BLaER1 (cell line): ENCODE data around the gene VPS13C.

Source experiments
- H3K27ac ChIP-seq: shearing (Covaris generic); formaldehyde crosslinking; 2 replicates; pipeline ENCODE4 v1.8.1; 2022
- H3K27me3 ChIP-seq: shearing (Covaris generic); formaldehyde crosslinking; 2 replicates; pipeline ENCODE4 v1.8.1; 2022
- H3K36me3 ChIP-seq: shearing (Covaris generic); formaldehyde crosslinking; 2 replicates; pipeline ENCODE4 v1.8.1; 2022
- H3K4me1 ChIP-seq: shearing (Covaris generic); formaldehyde crosslinking; 2 replicates; pipeline ENCODE4 v1.8.1; 2022
- H3K4me2 ChIP-seq: shearing (Covaris generic); formaldehyde crosslinking; 2 replicates; pipeline ENCODE4 v1.8.1; 2022
- H3K4me3 ChIP-seq: shearing (Covaris generic); formaldehyde crosslinking; 2 replicates; pipeline ENCODE4 v1.8.1; 2022
- H3K9ac ChIP-seq: shearing (Covaris generic); formaldehyde crosslinking; 2 replicates; pipeline ENCODE4 v1.8.1; 2022
- H3K9me3 ChIP-seq: shearing (Covaris generic); formaldehyde crosslinking; 2 replicates; pipeline ENCODE4 v1.8.1; 2022
- H4K20me1 ChIP-seq: shearing (Covaris generic); formaldehyde crosslinking; 2 replicates; pipeline ENCODE4 v1.8.1; 2022
- Cebpa-rat ChIP-seq: shearing (Covaris generic); IDR thresholded peaks from 2 replicates; pipeline ENCODE4 v1.8.1; 2022

Gene VPS13C

DNA sequence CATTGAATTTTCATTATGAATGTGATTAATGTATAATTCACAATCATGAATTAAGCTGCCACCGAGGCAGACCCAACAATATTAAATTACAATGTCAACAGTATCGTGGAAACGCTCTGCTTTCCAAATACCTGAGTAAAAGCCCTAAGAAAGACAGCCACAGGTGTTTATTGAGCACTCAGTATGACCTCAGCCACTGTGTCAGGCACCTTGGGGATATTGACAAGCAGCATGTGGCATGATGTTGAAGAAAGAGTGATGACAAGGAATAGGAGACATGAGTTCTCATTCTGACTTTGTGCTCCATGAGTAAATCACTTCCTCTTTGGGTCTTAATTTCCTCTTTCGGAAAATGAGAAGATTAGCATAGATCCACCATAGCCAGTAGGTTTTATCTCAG is 19.3 kb upstream of the VPS13C start:
- Histone ChIP-seq H3K27me3 (no peaks in the 10 kb centered on the region), H3K4me3 (no peak overlapping the region), H3K4me1 (no peaks in the 10 kb centered on the region), H3K9me3 (peaks cover 14% of the 10 kb centered on the region), H4K20me1 (no peaks in the 10 kb centered on the region), H3K36me3 (no peaks in the 10 kb centered on the region), H3K9ac (no peak overlapping the region), H3K27ac (no peak overlapping the region), H3K4me2 (no peak overlapping the region)
- no peak for TF ChIP-seq Cebpa-rat

DNA sequence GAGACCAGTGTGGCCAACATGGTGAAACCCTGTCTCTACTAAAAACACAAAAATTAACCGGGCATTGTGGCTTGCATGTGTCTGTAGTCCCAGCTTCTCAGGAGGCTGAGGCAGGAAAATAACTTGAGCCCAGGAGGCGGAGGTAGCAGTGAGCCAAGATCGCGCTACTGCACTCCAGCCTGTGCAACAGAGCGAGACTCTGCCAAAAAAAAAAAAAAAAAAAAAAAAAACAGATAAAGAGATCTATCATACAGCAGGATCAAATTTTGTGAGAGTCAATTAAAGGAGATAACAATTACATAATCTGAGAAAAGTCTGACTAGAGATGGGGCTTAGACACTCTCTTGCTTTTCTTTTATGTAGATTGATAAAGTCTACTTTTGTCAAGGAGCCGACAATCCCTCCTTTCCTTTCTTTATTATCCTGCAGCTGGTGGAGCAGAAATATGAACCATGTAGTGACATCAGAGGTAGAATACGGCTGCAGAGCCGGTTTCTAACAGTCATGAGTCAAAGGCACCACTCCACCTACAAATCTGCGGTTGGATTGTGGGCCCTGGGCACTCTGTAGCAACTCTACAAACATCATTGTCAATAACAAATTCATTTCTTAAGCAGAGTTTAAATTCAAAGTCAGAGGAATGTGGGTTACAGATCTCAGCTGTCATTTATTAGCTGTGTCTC is 15.5 kb upstream of the VPS13C start:
- Histone ChIP-seq H3K4me3 (no peak overlapping the region), H3K9me3 (no peaks in the 10 kb centered on the region), H3K4me1 (no peaks in the 10 kb centered on the region), H3K4me2 (no peak overlapping the region), H4K20me1 (no peaks in the 10 kb centered on the region), H3K27ac (no peak overlapping the region), H3K27me3 (no peaks in the 10 kb centered on the region; the same call in 1 of the 2 replicates), H3K36me3 (no peaks in the 10 kb centered on the region), H3K9ac (no peak overlapping the region)
- TF ChIP-seq Cebpa-rat = no peak

DNA sequence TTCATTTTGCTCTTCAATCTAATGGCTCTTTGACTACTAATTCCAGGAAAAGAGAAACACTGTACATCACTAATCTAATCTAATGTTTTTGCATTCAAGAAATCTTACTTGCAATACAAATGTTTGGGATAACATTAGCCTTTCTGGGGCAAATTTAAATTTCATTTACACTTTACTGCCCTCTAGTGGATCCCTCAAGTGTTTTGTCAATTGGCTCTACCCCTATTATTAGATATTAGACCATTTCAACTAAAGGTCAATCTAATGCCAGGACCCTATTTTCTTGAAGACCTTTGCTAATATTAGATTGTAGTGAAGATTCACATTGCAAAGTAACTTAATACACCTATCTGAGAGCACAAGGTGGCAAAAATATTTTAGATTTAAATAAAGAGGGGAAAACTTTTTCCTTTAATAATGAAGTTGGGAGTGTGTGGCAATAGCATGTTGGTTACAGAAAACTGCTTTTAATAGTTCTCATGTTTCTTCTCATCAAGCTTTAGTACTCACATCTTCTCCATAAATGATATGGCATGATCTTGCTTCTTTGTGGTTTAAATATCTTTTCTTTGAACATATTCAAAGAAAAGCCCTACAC is 11.6 kb upstream of the VPS13C start:
- peaks cover 39% of the 10 kb centered on the region for H3K27me3 ChIP-seq
- TF ChIP-seq Cebpa-rat = no peak
- H3K9me3 ChIP-seq = no peaks in the 10 kb centered on the region
- H4K20me1 ChIP-seq = peaks cover 19% of the 10 kb centered on the region
- H3K27ac ChIP-seq = no peak overlapping the region
- H3K4me2 ChIP-seq = no peak overlapping the region
- peaks cover 17% of the 10 kb centered on the region for H3K4me1 ChIP-seq
- H3K9ac ChIP-seq = no peak overlapping the region
- H3K36me3 ChIP-seq = no peaks in the 10 kb centered on the region
- H3K4me3 ChIP-seq = no peak overlapping the region

DNA sequence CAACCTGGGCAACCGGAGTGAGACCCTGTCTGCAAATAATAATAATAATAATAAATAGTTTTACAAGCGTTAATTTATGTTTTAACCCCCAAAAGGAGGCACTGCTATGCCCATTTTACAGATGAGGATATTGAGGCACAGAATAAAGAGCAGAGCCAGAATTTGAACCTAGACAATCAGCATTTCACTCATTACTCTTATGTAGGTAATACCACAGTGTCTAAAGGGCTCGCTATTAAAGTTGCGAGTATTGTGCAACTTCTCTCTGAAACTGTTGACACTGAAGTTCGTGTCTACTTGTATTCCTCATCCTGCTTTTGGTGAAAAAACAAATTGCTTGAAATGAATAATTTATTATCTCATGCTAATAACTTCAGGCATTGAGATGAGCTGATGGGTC is 9.3 kb upstream of the VPS13C start:
- peaks cover 28% of the 10 kb centered on the region for H4K20me1 ChIP-seq
- H3K4me2 ChIP-seq = no peak overlapping the region
- H3K9ac ChIP-seq = no peak overlapping the region
- no peaks in the 10 kb centered on the region for H3K36me3 ChIP-seq
- peak; percentile 62; the same call in 1 of the 2 replicates for TF ChIP-seq Cebpa-rat
- H3K9me3 ChIP-seq = no peaks in the 10 kb centered on the region
- H3K4me3 ChIP-seq = no peak overlapping the region
- H3K27me3 ChIP-seq = peaks cover 60% of the 10 kb centered on the region
- H3K27ac ChIP-seq = no peak overlapping the region
- peaks cover 22% of the 10 kb centered on the region for H3K4me1 ChIP-seq

DNA sequence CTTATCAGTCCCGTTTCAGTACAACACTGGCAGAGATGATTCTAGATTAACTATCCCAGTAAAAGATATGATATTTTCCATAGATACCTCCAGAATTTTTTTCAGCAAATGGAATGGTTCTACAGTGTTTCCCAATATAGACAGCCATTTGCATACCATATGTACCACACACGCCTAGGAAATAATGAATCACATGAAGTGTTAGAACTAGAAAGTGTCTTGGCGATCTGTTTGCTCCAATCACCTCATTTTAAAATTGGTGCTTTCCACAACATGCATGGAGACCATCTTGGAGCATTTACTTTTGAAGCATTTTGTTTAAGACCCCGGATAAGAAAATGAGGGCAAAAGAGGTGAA is 8.5 kb upstream of the VPS13C start:
- Histone ChIP-seq H3K27ac (no peak overlapping the region), H3K36me3 (no peaks in the 10 kb centered on the region), H3K4me3 (peak overlapping the region; percentile 63), H3K9ac (no peak overlapping the region), H3K4me2 (peak overlapping the region; percentile 74), H3K27me3 (peaks cover 65% of the 10 kb centered on the region), H3K4me1 (peaks cover 22% of the 10 kb centered on the region), H3K9me3 (no peaks in the 10 kb centered on the region), H4K20me1 (peaks cover 28% of the 10 kb centered on the region)
- TF ChIP-seq Cebpa-rat = no peak

DNA sequence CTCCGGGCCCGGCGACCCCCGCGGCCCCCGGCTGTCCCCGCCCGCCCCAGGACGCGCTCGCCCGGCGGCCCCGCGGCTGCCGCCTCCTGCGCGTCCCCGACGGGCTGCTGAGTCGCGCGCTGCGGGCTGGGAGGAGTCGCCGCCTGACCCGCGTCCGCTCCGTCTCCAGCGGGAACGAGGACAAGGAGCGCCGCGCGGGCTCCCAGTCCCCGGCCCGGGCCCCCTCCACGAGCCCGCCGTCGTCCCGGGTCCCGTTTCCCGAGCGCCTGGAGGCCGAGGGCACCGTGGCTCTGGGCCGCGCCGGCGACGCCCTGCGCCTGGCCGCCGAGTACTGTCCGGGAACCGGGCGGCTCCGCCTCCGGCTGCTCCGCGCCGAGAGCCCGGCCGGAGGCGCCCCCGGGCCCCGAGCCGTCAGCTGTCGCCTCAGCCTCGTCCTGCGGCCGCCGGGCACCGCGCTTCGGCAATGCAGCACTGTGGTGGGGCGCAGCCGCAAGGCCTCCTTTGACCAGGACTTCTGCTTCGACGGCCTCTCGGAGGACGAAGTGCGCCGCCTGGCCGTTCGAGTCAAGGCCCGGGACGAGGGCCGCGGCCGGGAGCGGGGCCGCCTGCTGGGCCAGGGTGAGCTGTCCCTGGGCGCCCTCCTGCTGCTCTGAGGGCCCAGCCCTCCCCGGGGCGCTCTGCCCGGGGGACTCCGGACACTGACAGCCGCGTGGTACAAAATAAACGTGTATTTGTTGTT is 8.0 kb upstream of the VPS13C start:
- no peaks in the 10 kb centered on the region for H3K9me3 ChIP-seq
- peaks cover 28% of the 10 kb centered on the region for H4K20me1 ChIP-seq
- no peak overlapping the region for H3K27ac ChIP-seq
- peak overlapping the region; percentile 74 for H3K4me2 ChIP-seq
- H3K4me1 ChIP-seq = peaks cover 22% of the 10 kb centered on the region
- H3K36me3 ChIP-seq = no peaks in the 10 kb centered on the region
- no peak for TF ChIP-seq Cebpa-rat
- peaks cover 71% of the 10 kb centered on the region for H3K27me3 ChIP-seq
- no peak overlapping the region for H3K9ac ChIP-seq
- H3K4me3 ChIP-seq = peak overlapping the region; percentile 63

DNA sequence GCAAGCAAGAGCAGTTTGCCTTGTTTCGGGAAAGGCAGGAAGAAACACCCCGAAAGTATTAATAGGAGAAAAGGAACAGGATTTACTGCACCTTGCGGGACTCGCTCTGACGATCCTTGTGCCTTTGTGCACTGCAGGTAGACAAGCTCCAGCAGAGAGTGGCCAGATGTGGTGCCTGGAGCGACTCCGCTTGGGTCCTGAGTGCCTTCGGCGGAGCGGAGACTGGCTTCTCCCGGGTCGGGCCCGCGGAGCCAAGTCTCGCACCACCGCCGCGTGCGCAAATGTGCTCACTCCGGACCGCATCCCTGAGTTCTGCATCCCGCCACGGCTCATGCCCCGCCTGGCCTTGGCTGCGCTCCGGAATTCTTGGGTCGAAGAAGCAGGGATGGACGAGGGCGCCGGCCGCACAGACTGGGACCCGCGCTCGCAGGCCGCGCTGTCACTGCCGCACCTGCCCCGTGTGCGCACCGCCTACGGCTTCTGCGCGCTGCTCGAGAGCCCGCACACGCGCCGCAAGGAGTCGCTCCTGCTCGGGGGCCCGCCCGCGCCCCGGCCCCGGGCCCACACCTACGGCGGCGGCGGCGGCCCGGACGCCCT is 7.3 kb upstream of the VPS13C start:
- Histone ChIP-seq H3K4me2 (peak overlapping the region; percentile 74), H3K27me3 (peaks cover 73% of the 10 kb centered on the region), H3K4me1 (peaks cover 22% of the 10 kb centered on the region), H4K20me1 (peaks cover 28% of the 10 kb centered on the region), H3K36me3 (no peaks in the 10 kb centered on the region), H3K9me3 (no peaks in the 10 kb centered on the region), H3K9ac (no peak overlapping the region), H3K27ac (no peak overlapping the region), H3K4me3 (peak overlapping the region; percentile 63)
- TF ChIP-seq Cebpa-rat = no peak

DNA sequence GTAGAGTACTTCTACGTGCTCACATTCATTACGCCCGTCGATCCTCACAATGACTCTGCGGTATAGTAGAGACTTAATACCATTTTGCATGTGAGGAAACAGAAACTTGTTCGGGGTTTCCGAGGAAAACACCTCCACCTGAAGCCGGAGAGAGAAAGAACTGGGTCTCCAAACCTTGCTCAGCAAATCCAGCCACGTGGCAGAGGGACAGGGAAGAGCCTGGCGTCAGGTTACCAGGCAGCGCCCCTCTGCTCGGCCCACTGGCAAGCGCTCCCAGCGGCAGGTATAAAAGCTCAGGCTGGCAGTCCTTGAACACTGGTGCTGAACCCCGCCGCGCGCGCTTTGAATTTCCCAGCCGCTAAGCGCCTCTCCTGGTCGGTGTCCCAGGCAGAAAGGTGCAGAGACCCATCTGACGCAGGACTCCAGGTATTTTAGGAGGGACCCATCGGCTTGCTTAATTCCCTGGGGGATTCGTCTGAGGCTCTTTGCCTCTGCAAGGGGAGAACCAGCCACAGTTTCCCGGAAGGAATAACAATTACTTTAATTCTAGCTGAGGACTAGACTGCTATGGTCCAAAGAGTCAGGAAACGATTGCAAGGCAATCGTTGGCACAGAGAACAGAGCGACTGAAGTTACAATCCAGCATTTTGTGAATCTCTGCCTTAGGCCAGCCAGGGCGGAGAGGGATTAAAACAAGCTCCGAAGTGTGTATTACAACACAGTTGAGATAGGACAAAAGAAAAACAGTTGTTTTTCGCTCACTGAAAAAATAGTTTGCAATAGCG is 6.6 kb upstream of the VPS13C start, which contains the start of gene C2CD4A:
TSS of gene C2CD4A (plus strand) at position 315 of the 785 bp plus-strand sequence. CDS start 637 bp downstream, outside the sequence.
- H3K4me1 ChIP-seq = peaks cover 22% of the 10 kb centered on the region
- H3K27me3 ChIP-seq = peaks cover 77% of the 10 kb centered on the region
- no peak within 1 kb of the TSS for H3K9ac ChIP-seq
- no peak within 1 kb of the TSS for H3K27ac ChIP-seq
- H3K4me2 ChIP-seq = peak within 1 kb of the TSS; percentile 74
- TF ChIP-seq Cebpa-rat = no peak
- H3K4me3 ChIP-seq = peak within 1 kb of the TSS; percentile 63
- peaks cover 28% of the 10 kb centered on the region for H4K20me1 ChIP-seq
- no peaks in the 10 kb centered on the region for H3K36me3 ChIP-seq
- H3K9me3 ChIP-seq = no peaks in the 10 kb centered on the region
